IMR-90 (cell line): ENCODE results near the gene MED12L. TPM values are rescaled to one million over a fixed set of nuclear protein-coding genes. Genes with fewer than 3 reads are reported as not detected.

Experiments used
- ATAC-seq: fragments of 200-7000 bp; cut with Tn5 transposase; 2 replicates; pipeline ENCODE4 v1.9.1; 2020; ENCODE audit warnings: low read depth, mild to moderate bottlenecking, moderate library complexity
- BruUV-seq: library from RNA; stranded (reverse); fragments of 400-500 nt; replicated peaks from 2 replicates; lab custom pipeline; 2021; lab: Mats Ljungman, UMichigan
- CTCF ChIA-PET: fragments of 300-600 bp; formaldehyde crosslinking; extraction: SDS; loops from one replicate; lab custom pipeline; 2021; ENCODE audit warnings: antibody characterized with exemption; lab: Yijun Ruan, JAX
- POLR2A ChIA-PET: fragments of 300-600 bp; sonication (Branson Sonifier 250); formaldehyde crosslinking; loops from one replicate; lab custom pipeline; 2022; ENCODE audit warnings: antibody characterized with exemption; ENCODE audit not compliant: unreplicated experiment; lab: Charles Lee
- DNase-seq: peaks from one replicate; pipeline ENCODE4 v3.0.0; 2013
- H2AFZ ChIP-seq: replicated peaks from 2 replicates; pipeline ENCODE3; 2013; ENCODE audit warnings: low read length, mild to moderate bottlenecking; ENCODE audit not compliant: poor library complexity
- H2AK5ac ChIP-seq: 2 replicates; pipeline ENCODE4 v1.6.1; 2013; ENCODE audit warnings: low read depth, low read length, inconsistent platforms
- H2AK9ac ChIP-seq: replicated peaks from 2 replicates; pipeline ENCODE3; 2013; ENCODE audit warnings: mild to moderate bottlenecking, low read depth, low read length, moderate library complexity; ENCODE audit not compliant: poor library complexity
- H2BK120ac ChIP-seq: 2 replicates; pipeline ENCODE4 v1.6.1; 2013; ENCODE audit warnings: low read depth, low read length, inconsistent platforms
- H2BK15ac ChIP-seq: 3 replicates; pipeline ENCODE4 v1.6.1; 2013; ENCODE audit warnings: low read depth, low read length, inconsistent platforms
- H2BK20ac ChIP-seq: 2 replicates; pipeline ENCODE4 v1.6.1; 2013; ENCODE audit warnings: low read depth, mild to moderate bottlenecking, inconsistent platforms, low read length, moderate library complexity
- H2BK5ac ChIP-seq: 2 replicates; pipeline ENCODE4 v1.6.1; 2013; ENCODE audit warnings: mild to moderate bottlenecking, low read depth, low read length, inconsistent platforms; ENCODE audit not compliant: poor library complexity, severe bottlenecking
- H3K14ac ChIP-seq: replicated peaks from 2 replicates; pipeline ENCODE4 v1.6.1; 2013; ENCODE audit warnings: low read depth, low read length, inconsistent platforms
- H3K18ac ChIP-seq: 2 replicates; pipeline ENCODE4 v1.6.1; 2013; ENCODE audit warnings: low read depth, low read length, control low read depth
- H3K23ac ChIP-seq: 2 replicates; pipeline ENCODE4 v1.6.1; 2013; ENCODE audit warnings: low read depth, low read length, inconsistent platforms
- H3K27ac ChIP-seq: 2 replicates; pipeline ENCODE4 v1.5.1; 2013; ENCODE audit warnings: mild to moderate bottlenecking, control low read depth, low read length; ENCODE audit not compliant: insufficient read depth
- H3K27me3 ChIP-seq: 2 replicates; pipeline ENCODE4 v1.6.1; 2013; ENCODE audit warnings: low read length; ENCODE audit not compliant: control insufficient read depth, insufficient read depth
- H3K36me3 ChIP-seq: 2 replicates; pipeline ENCODE4 v1.6.1; 2013; ENCODE audit warnings: low read length, mixed read lengths; ENCODE audit not compliant: control insufficient read depth, insufficient read depth
- H3K4ac ChIP-seq: 2 replicates; pipeline ENCODE4 v1.6.1; 2013; ENCODE audit warnings: low read depth, low read length, inconsistent platforms
- H3K4me1 ChIP-seq: 2 replicates; pipeline ENCODE4 v1.6.1; 2013; ENCODE audit warnings: low read length, mixed read lengths; ENCODE audit not compliant: control insufficient read depth, insufficient read depth
- H3K4me2 ChIP-seq: 2 replicates; pipeline ENCODE4 v1.6.1; 2013; ENCODE audit warnings: low read depth, mild to moderate bottlenecking, control low read depth, low read length, moderate library complexity
- H3K4me3 ChIP-seq: 2 replicates; pipeline ENCODE4 v1.5.1; 2013; ENCODE audit warnings: low read depth, mild to moderate bottlenecking, control low read depth, low read length, moderate library complexity; ENCODE audit not compliant: insufficient read depth
- H3K56ac ChIP-seq: 2 replicates; pipeline ENCODE4 v1.6.1; 2013; ENCODE audit warnings: low read length, inconsistent platforms; ENCODE audit not compliant: insufficient read depth; ENCODE audit errors: extremely low read depth
- H3K79me1 ChIP-seq, 2 experiments: 2 replicates each; pipeline ENCODE4 v1.6.1; 2013; ENCODE audit warnings: low read length in 2 of 2, inconsistent platforms in 1 of 2, low read depth in 1 of 2
- H3K9ac ChIP-seq: 2 replicates; pipeline ENCODE4 v1.6.1; 2013; ENCODE audit warnings: low read depth, low read length, control low read depth
- H3K9me1 ChIP-seq: 2 replicates; pipeline ENCODE4 v1.6.1; 2013; ENCODE audit warnings: low read length, inconsistent platforms; ENCODE audit not compliant: insufficient read depth
- H3K9me3 ChIP-seq: 2 replicates; pipeline ENCODE4 v1.6.1; 2013; ENCODE audit warnings: low read length; ENCODE audit not compliant: control insufficient read depth, insufficient read depth
- H4K20me1 ChIP-seq: 2 replicates; pipeline ENCODE4 v1.6.1; 2013; ENCODE audit warnings: low read length, inconsistent platforms; ENCODE audit not compliant: insufficient read depth
- H4K5ac ChIP-seq: 2 replicates; pipeline ENCODE4 v1.6.1; 2013; ENCODE audit warnings: mild to moderate bottlenecking, low read depth, low read length, control low read depth
- H4K8ac ChIP-seq, 2 experiments: 2 replicates each; pipeline ENCODE4 v1.6.1; 2013; ENCODE audit warnings: low read depth in 2 of 2, low read length in 2 of 2, control low read depth in 1 of 2, inconsistent platforms in 1 of 2
- H4K91ac ChIP-seq: 2 replicates; pipeline ENCODE4 v1.6.1; 2013; ENCODE audit warnings: low read depth, low read length, inconsistent platforms; ENCODE audit not compliant: insufficient read depth
- BHLHE40 ChIP-seq: fragments of 150-350 bp; IDR thresholded peaks from 2 replicates; pipeline ENCODE4 v1.6.1; 2016; ENCODE audit warnings: mild to moderate bottlenecking, low read depth, low read length
- CEBPB ChIP-seq: IDR thresholded peaks from 2 replicates; pipeline ENCODE4 v1.6.1; 2012; ENCODE audit warnings: low read depth, low read length, improper control_type of control experiment
- CTCF ChIP-seq: conservative IDR thresholded peaks from 2 replicates; pipeline ENCODE4 v1.5.1; 2012; ENCODE audit warnings: mild to moderate bottlenecking, low read depth, low read length, improper control_type of control experiment
- FOS ChIP-seq: fragments of 150-350 bp; IDR thresholded peaks from 2 replicates; pipeline ENCODE4 v1.6.1; 2016; ENCODE audit warnings: low read depth, low read length
- MAFK ChIP-seq: IDR thresholded peaks from 2 replicates; pipeline ENCODE4 v1.6.1; 2012; ENCODE audit warnings: low read depth, low read length, improper control_type of control experiment
- MXI1 ChIP-seq: IDR thresholded peaks from 2 replicates; pipeline ENCODE4 v1.6.1; 2012; ENCODE audit warnings: low read depth, mild to moderate bottlenecking, low read length, moderate library complexity, borderline replicate concordance
- NFE2L2 ChIP-seq: fragments of 150-350 bp; IDR thresholded peaks from 2 replicates; pipeline ENCODE4 v1.6.1; 2016; ENCODE audit warnings: low read depth, mild to moderate bottlenecking, low read length
- RAD21 ChIP-seq: IDR thresholded peaks from 2 replicates; pipeline ENCODE4 v1.6.1; 2012; ENCODE audit warnings: low read length, improper control_type of control experiment
- RCOR1 ChIP-seq: IDR thresholded peaks from 2 replicates; pipeline ENCODE4 v1.6.1; 2012; ENCODE audit warnings: mild to moderate bottlenecking, low read length, improper control_type of control experiment; ENCODE audit not compliant: insufficient replicate concordance
- RFX5 ChIP-seq: IDR thresholded peaks from 2 replicates; pipeline ENCODE4 v1.8.0; 2012; ENCODE audit warnings: low read depth, mild to moderate bottlenecking, low read length, moderate library complexity
- SMC3 ChIP-seq: fragments of 150-350 bp; IDR thresholded peaks from 2 replicates; pipeline ENCODE4 v1.6.1; 2016; ENCODE audit warnings: low read depth, mild to moderate bottlenecking, antibody characterized with exemption, low read length, moderate library complexity
- USF2 ChIP-seq: fragments of 150-350 bp; IDR thresholded peaks from 2 replicates; pipeline ENCODE4 v1.6.1; 2017; ENCODE audit warnings: mild to moderate bottlenecking, antibody characterized with exemption, low read length, low read depth
- WGBS, 2 experiments: methylation state at CpG; one replicate each; pipeline versions ENCODE4 v1.1.5 to v1.1.7; 2013; ENCODE audit warnings: missing lambda C conversion rate in 2 of 2; ENCODE audit not compliant: insufficient read length in 1 of 2; ENCODE audit errors: extremely low coverage in 2 of 2; 5-methylcytosine and 5-hydroxymethylcytosine counted together
- dilution Hi-C: fragments of 300-500 bp; cut with HindIII; formaldehyde crosslinking; loops from one replicate; pipeline ENCODE4 v1.14.3; 2018; ENCODE audit warnings: low sequenced_read_pairs; ENCODE audit not compliant: unreplicated experiment
- in situ Hi-C: fragments of 300-500 bp; cut with MboI; formaldehyde crosslinking; loops from 3 replicates; pipeline ENCODE4 v1.14.3; 2019; ENCODE audit warnings: low sequenced_read_pairs, inconsistent platforms, mixed read lengths
- intact Hi-C: fragments of 100-400 bp; cut with micrococcal nuclease; formaldehyde crosslinking; loops from 2 replicates; pipeline ENCODE4 v1.10.0; 2022
- polyA plus RNA-seq, 3 experiments: library from polyadenylated mRNA; depleted of rRNA; stranded (reverse); fragments of >200 nt; gene quantifications; 2 replicates each; pipeline ENCODE4 v1.2.3, GENCODE V29; 2012; ENCODE audit warnings: low replicate concordance in 1 of 3
- total RNA-seq: library from RNA; depleted of rRNA; stranded (reverse); fragments of >200 nt; gene quantifications from 2 replicates; pipeline ENCODE4 v1.2.3, GENCODE V29; 2012

MED12L gene
- total and polyA plus RNA-seq, 2 of the 4 experiments (the other 2 are of a cell fraction), result 0.05 to 0.18 TPM

GRCh38 chr3:151379083-151379734, 293.7 kb downstream of the MED12L start:
- no peak overlapping the region for H3K56ac ChIP-seq
- no peak overlapping the region for H3K14ac ChIP-seq
- DNase-seq, result no peak
- H4K5ac ChIP-seq, result no peak overlapping the region
- H3K4me2 ChIP-seq, result no peak overlapping the region
- H3K4ac ChIP-seq, result no peak overlapping the region
- no peak overlapping the region for H2AFZ ChIP-seq
- H3K18ac ChIP-seq, result no peak overlapping the region
- no peak overlapping the region for H3K23ac ChIP-seq
- no TSS peak for BruUV-seq
- H2BK120ac ChIP-seq, result no peak overlapping the region
- no peaks in the 10 kb centered on the region for H3K27me3 ChIP-seq
- no peaks in the 10 kb centered on the region for H3K79me1 ChIP-seq
- H2AK5ac ChIP-seq, result no peak overlapping the region
- no peak overlapping the region for H2AK9ac ChIP-seq
- H4K91ac ChIP-seq, result no peak overlapping the region
- POLR2A ChIA-PET, result no interaction called here
- intact Hi-C loops, result loop anchor here (5.0 kb wide), 1 partner anchor 538 kb away; no protein-coding TSS in a partner anchor
- in situ Hi-C loops, result no loop called here
- no peaks in the 10 kb centered on the region for H3K9me1 ChIP-seq
- no peaks in the 10 kb centered on the region for H3K4me1 ChIP-seq
- no peak overlapping the region for H3K4me3 ChIP-seq
- no peak overlapping the region for H3K9ac ChIP-seq
- WGBS, 2 experiments, result no CpG with 5 or more reads among the region's 4 CpGs
- no peaks in the 10 kb centered on the region for H3K9me3 ChIP-seq
- no peak overlapping the region for H2BK15ac ChIP-seq
- dilution Hi-C loops, result no loop called here
- TF ChIP-seq CEBPB, result no peak
- no peak for TF ChIP-seq NFE2L2
- TF ChIP-seq FOS, result no peak
- TF ChIP-seq MXI1, result no peak
- no peak for TF ChIP-seq USF2
- no peak for TF ChIP-seq RCOR1
- TF ChIP-seq SMC3, result peak; percentile 41
- peak; percentile 50 for TF ChIP-seq CTCF
- TF ChIP-seq RFX5, result no peak
- TF ChIP-seq BHLHE40, result no peak
- no peak for TF ChIP-seq MAFK
- TF ChIP-seq RAD21, result peak; percentile 34
- no peaks in the 10 kb centered on the region for H3K36me3 ChIP-seq
- ATAC-seq, result peak; percentile 64
- no peak overlapping the region for H2BK20ac ChIP-seq
- H3K27ac ChIP-seq, result no peak overlapping the region
- no peaks in the 10 kb centered on the region for H4K20me1 ChIP-seq
- CTCF ChIA-PET, result interaction anchor here (0.6 kb wide), 1 partner anchor 9 kb away, joined by 3 read pairs; no protein-coding TSS in a partner anchor
- no peak overlapping the region for H2BK5ac ChIP-seq
- no peak overlapping the region for H4K8ac ChIP-seq
